ENCODE results near the gene ATP6V1G1.
"Not testable (repeated sequence)": the region's sequence is repeated elsewhere in the genome, so short reads cannot be mapped to it uniquely, and the experiment has no call there.

ATP6V1G1 gene, protein sequence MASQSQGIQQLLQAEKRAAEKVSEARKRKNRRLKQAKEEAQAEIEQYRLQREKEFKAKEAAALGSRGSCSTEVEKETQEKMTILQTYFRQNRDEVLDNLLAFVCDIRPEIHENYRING

GRCh38 chr9:114587345-114588202, at the start of gene ATP6V1G1:
TSS of gene ATP6V1G1 (plus strand) at chr9:114587769. CDS start at chr9:114587839, 70 bp downstream.
- peak; percentile 97 to 99 for DNase-seq

GRCh38 chr9:114538241-114538640, 49.3 kb upstream of the ATP6V1G1 start:
- peak in 1 of 2 experiments; percentile 35 for DNase-seq

GRCh38 chr9:114539701-114540380, 47.7 kb upstream of the ATP6V1G1 start:
- DNase-seq = no peak

GRCh38 chr9:114545055-114545454, 42.5 kb upstream of the ATP6V1G1 start:
- DNase-seq = no peak

DNA sequence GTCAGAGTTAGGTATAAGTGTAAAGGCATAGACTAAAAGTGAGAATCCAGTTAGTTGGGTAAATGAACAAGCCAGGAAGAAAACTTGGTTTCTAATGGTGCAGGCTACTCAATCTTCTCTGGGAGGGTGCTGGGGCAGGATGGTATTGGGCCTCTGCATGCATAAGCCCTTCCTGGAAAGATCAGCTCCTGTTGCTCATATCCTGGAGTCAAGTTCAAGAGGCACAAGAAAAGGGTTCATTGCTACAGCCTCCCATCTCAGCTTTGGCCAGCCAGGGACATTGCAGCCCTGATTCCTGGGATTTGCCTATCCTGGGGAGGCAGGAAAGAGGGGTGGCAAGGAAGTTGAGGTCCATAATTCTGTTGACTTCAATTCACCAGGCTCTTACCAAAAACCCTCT, 40.7 kb upstream of the ATP6V1G1 start:
- DNase-seq = no peak

DNA sequence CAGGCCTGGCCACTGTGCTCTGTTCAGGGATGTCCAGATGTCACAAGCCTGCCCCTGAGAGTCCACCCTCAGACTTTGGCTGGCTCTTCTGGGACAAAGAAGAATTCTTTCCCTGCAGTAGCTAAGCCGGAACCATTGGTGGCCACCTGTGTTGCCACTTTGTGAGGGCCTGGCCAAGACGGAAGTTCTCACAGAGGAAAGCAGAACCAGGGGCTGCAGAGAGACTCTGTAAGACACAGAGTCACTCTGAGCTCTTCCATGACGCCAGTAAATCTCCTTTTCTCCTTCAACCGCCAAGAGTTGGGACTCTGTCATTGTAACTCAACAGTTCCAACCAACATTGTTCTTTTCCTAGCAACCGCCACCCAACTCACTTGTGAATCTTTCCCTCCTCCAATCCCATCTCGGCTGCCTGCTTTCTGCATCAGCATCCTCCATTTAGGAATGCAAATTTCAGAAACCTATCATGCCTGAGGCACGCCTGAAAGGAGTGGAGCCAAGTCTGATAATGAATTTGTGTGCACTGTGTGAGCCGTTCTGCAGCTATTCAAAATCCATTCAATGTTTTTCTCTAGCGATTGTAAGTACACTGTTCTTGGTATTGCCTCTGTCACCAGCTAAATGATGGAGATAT, 37.8 kb upstream of the ATP6V1G1 start:
- DNase-seq = no peak

GRCh38 chr9:114551750-114552685, 35.6 kb upstream of the ATP6V1G1 start:
- no peak for DNase-seq

DNA sequence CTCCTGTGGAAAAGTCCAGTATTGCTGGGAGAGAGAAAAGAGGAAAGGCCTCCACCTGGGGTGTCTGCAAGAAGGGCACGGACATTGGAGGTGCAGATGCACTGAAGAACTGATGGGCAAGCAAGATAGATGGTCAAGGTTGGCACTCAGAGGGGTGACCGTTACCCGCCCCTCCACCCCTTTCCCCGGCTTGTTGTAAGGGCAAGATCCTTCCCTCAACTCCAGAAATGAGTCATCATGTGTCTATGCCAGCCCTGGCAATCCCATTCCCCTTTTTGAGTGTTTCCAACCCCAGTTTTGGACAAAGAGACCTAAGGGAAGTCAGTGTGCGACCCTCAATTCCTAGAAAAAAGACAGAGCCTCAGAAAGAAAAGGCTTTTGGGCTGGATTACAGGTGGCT, 34.9 kb upstream of the ATP6V1G1 start:
- DNase-seq = no peak

DNA sequence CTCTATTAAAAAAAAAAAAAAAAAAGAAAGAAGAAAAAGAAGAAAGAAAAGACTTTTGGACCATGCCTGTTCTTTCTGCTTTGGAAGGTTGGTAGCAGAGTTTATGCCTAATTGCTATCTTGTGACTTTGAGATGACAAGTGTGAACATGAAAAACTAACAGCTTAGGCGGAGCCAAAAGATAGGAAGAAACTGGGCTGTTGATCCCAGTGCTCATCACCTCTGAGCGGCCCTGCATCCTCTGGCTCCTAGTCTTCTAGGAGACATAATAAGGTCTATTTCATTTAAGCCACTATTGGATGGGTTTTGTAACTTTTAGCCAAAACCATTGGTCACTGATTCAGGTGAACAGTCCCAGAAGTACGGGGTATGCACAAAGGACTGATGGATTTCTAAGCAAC, 34.4 kb upstream of the ATP6V1G1 start:
- DNase-seq = no peak

DNA sequence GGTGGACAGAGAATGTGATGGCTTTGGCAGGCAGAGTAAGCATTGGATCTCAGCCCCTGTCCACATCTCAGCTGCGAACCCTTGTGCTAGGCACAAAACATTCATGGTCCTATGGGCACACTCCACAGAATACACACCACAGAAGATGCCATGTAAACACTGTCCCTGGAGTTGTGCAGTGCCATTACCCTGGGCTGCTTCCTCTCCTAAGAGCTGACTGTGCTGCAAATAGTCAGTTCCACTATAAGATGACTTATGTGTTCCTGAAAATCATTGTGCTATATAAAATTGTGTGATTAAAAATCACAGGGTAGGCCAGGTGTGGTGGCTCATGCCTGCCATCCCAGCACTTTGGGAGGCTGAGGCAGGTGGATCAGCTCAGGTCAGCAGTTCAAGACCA, 31.9 kb upstream of the ATP6V1G1 start:
- DNase-seq = no peak

- DNase-seq = no peak
Observed at GRCh38 chr9:114558027-114558675, 29.4 kb upstream of the ATP6V1G1 start.

- DNase-seq = no peak
Observed at GRCh38 chr9:114559830-114560513, 27.6 kb upstream of the ATP6V1G1 start.

DNA sequence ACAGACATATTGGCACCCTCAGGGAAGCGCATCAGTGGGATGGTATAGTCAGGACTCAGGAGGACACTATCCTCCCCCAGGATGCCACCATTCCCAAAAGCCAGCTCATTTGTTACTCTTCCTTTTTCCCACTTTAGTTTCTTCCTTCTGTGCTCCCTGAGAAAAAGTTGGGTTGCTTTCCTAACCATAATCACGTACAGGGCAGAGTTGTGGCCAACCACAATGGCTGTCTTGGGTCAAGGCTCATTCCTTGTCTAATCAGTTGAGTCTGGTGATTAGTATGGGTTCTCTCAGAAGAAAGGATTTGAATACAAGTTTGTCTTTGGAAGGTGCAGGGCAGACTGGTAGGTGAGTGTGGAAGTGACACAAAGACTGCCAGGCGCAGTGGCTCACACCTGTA, 26.6 kb upstream of the ATP6V1G1 start:
- DNase-seq = no peak

DNA sequence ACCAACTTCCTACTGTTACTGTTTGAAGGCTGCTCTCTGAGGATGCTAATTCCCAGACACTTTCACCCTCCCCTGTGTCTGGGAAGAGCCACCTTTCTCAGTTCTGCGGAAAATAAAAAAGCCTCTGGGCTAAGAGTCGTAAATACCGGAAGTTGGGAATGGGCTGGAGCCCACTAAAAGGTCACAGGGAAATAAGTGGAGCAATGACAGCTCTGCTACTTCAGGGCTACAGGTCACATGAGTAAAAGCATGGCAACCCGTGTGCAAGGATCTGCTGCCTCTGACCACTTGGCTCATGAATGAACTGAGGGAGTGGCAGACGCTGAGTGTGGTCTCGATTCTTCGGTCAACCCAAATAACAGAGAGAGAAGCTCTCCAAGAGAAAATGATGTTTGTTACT, 25.8 kb upstream of the ATP6V1G1 start:
- no peak for DNase-seq

DNA sequence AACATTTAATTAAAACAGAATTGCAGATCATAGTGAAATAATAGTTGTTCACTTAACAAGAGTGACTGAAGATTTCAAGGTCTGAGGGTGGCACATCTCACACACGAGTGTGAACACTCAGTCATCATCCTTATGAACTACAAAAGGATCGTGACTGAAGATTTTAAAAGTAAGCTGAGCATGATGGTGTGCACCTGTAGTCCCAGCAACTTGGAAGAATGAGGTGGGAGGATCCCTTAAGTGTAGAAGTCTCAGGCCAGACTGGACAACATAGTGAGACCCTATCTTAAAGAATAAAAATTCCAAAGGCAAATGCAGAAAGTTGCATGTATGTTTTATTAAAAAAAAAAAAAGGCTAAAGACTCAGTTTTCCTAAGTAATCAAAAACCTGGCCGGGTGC, 22.4 kb upstream of the ATP6V1G1 start:
- DNase-seq = no peak

- no peak for DNase-seq
Observed at GRCh38 chr9:114570742-114571141, 16.8 kb upstream of the ATP6V1G1 start.

DNA sequence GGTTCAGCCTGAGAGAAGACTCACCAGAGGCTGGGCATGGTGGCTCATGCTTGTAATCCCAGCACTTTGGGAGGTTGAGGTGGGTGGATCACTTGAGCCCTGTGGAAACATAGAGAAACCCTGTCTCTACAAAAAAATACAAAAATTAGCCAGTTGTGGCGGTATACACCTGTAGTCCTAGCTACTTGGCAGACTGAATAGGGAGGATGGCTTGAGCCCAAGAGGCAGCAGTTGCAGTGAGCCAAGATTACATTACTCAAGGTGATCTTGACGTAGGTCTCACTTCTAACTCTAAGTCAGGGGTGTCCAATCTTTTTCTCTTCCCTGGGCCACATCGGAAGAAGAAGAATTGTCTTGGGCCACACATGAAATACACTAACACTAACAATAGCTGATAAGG, 16.2 kb upstream of the ATP6V1G1 start:
- no peak for DNase-seq

DNA sequence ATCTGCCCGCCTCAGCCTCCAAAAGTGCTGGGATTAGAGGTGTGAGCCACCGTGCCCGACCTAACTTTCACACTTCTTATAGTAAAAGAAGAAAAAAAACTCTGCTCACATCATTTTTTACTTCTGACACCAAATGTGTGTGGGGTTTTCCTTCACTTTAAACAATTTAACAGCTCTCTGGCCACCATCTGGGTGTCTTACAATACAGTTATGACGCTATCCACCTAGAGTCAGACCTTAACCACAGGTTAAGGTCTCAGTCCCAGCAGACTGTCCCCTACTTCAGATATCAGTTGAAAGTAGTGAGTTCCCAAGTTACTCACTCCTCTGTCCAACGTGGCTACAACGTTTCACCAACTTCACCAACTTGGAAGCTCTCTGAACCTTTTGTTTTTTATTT, 15.4 kb upstream of the ATP6V1G1 start:
- DNase-seq = no peak

DNA sequence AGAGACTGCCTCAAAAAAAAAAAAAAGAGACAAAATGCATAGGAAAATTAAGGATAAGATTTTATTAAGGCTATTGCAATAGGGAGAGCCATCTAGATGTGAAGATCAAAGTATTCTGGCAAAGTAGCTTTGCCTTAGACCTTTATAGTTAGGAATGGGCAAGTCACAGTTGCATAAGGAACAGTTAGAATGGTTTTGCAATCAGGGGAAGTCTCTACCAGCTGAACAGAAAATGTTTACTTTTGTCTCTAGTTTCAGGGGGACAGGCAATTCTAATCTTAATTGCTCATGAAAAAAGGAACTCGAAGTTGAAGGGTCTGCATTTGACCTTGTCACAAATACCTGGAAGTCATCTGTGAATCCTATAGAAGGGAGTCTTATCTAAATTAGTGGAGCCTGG, 13.1 kb upstream of the ATP6V1G1 start:
- no peak for DNase-seq

DNA sequence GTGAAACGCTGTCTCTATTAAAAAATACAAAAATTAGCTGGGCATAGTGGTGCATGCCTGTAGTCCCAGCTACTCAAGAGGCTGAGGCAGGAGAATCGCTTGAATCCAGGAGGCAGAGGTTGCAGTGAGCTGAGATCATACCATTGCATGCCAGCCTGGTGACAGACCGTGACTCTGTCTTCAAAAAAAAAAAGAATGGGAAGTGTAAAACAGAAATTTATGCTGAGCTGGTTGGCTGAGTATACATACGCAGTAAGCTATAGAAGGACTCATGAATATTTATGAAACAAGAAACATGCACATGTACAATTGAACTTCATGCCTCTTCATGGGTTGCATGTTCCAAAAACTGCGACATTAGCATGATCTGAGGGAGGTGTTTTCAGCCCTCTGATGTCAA, 10.8 kb upstream of the ATP6V1G1 start:
- DNase-seq = not testable (repeated sequence)

DNA sequence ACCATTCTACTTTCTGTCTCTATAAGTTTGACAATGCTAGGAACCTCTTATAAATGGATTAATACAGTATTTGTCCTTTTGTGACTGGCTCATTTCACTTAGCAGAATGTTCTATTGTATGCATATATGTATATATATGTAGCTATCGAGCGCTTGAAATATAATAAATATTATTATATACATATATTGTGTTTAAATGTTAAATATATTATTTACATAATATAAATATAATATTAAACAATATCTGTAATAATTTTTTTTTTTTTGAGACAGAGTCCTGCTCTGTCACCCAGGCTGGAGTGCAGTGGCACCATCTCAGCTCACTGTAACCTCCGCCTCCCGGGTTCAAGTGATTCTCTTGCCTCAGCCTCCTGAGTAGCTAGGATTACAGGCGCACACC, 9.4 kb upstream of the ATP6V1G1 start:
- not testable (repeated sequence) for DNase-seq

Measured in NCI-H524 (cell line).